Sigmoid colon (tissue), 7 donors: ENCODE results near the gene HNRNPC. TPM values are rescaled to one million over a fixed set of nuclear protein-coding genes. Genes with fewer than 3 reads are reported as not detected.
"Not testable (repeated sequence)": the region's sequence is repeated elsewhere in the genome, so short reads cannot be mapped to it uniquely, and the experiment has no call there.

ENCODE experiments used
- DNase-seq: peaks from one replicate; pipeline ENCODE4 v3.0.0-alpha.2; 2019
- H3K27ac ChIP-seq, 4 donors: fragments of 200-600 bp; sonication (generic); one replicate each; pipeline ENCODE4 v1.5.1; 2016 to 2019; ENCODE audit warnings: mild to moderate bottlenecking in 1 of 4
- H3K27me3 ChIP-seq, 3 donors: fragments of 200-600 bp; sonication (generic); one replicate each; pipeline ENCODE4 v1.5.1; 2019; ENCODE audit warnings: mild to moderate bottlenecking in 1 of 3
- H3K36me3 ChIP-seq, 4 donors: fragments of 200-600 bp; sonication (generic); one replicate each; pipeline ENCODE4 v1.5.1; 2016 to 2019
- H3K4me1 ChIP-seq, 4 donors: fragments of 200-600 bp; sonication (generic); one replicate each; pipeline ENCODE4 v1.5.1; 2017 to 2019
- H3K4me3 ChIP-seq, 4 donors: fragments of 200-600 bp; sonication (generic); one replicate each; pipeline ENCODE4 v1.5.1; 2017 to 2019; ENCODE audit warnings: mild to moderate bottlenecking in 2 of 4, moderate library complexity in 1 of 4
- H3K9me3 ChIP-seq, 4 donors: fragments of 200-600 bp in 3 of 4; sonication (generic) in 3 of 4; one replicate each; pipeline versions ENCODE4 v1.5.1 to v1.6.1; 2013 to 2019
- EP300 ChIP-seq, 4 donors: sonication (generic); formaldehyde crosslinking; IDR thresholded peaks; one replicate each; pipeline ENCODE4 v1.6.1; 2017; ENCODE audit warnings: antibody characterized with exemption in 4 of 4
- POLR2A ChIP-seq, 2 donors: fragments of 450-650 bp; IDR thresholded peaks; one replicate each; pipeline ENCODE4 v1.6.1; 2016; ENCODE audit warnings: antibody characterized with exemption in 2 of 2, mild to moderate bottlenecking in 2 of 2, moderate library complexity in 2 of 2
- POLR2AphosphoS5 ChIP-seq, 4 donors: sonication (generic); formaldehyde crosslinking; IDR thresholded peaks; one replicate each; pipeline ENCODE4 v1.6.1; 2017; ENCODE audit warnings: antibody characterized with exemption in 4 of 4
- WGBS, 2 donors: extraction: QIAGEN DNeasy Blood & Tissue Kit; methylation state at CpG; one replicate each; pipeline ENCODE4 v1.1.7; 2013; 5-methylcytosine and 5-hydroxymethylcytosine counted together
- intact Hi-C: fragments of 100-400 bp; cut with DNase I; formaldehyde crosslinking; loops from one replicate; pipeline ENCODE4 v1.15.1; 2023
- polyA plus RNA-seq, 3 donors: library from polyadenylated mRNA; stranded (reverse); fragments of 200-250 nt; gene quantifications; one replicate each; pipeline ENCODE4 v1.2.3, GENCODE V29; 2013
- total RNA-seq, 4 donors: library from RNA; depleted of rRNA; stranded (reverse); fragments of >200 nt; gene quantifications; one replicate each; pipeline ENCODE4 v1.1.0, GENCODE V29; 2016
- TF ChIP-seq, protein P1 (sequence below), 4 experiments: fragments of 450-650 bp in 3 of 4; fragments of 200-600 bp in 1 of 4; IDR thresholded peaks; one replicate each; pipeline ENCODE4 v1.5.1; 2016 to 2019; ENCODE audit warnings: antibody characterized with exemption in 4 of 4, mild to moderate bottlenecking in 3 of 4, moderate library complexity in 2 of 4
- donor health status: healthy with polysubstance abuse.
- donor health status: Bipolar disorder and iron deficiency.
- donor health status: healthy.

HNRNPC gene
- total and polyA plus RNA-seq, 7 donors: 365 to 645 (median 419) TPM

DNA sequence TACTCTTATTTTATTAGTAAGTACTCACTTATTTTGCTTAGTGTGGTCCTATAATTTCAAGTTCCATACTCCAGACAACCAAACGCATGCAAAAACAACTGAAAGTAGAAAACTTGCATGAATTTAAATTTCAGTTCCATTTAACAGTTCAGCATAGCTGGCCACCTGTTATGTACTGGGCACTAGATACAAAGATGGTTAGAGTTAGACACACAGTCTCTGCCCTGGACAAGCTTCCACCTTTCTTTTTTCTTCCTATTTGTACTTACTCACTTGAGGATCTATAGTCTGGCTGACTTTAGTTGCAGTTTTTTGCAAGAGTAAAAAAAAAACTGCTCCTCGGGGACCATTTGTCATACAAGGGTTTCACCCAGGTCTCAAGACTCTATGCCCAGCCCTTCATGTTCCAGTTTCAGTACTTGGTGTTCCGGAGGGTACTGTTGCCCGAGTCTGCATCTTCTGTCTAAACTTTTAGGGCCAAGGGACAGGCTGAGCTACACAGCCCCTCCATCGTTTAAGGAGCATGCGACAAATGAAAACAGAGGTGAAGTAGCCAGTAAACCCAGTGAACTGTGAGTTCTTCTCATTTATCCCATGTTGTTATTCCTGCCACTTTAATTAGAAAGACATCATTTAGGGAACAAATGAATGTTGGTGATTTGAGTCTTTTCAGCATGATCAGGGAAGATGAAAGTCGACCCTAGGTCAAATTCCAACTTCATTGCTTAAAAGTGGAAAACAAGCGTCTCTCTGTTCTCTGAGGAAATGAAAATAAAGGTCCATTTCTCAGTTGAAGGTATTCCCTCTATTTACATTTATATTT is 33.0 kb upstream of the HNRNPC start:
- Histone ChIP-seq H3K27me3 (peaks cover 0 to 35% (median 0%) of the 10 kb centered on the region in 3 donors), H3K27ac (no peak overlapping the region), H3K4me3 (no peak overlapping the region), H3K36me3 (no peaks in the 10 kb centered on the region), H3K4me1 (peaks cover 0 to 6% (median 5%) of the 10 kb centered on the region in 4 donors), H3K9me3 (no peaks in the 10 kb centered on the region)
- DNase-seq: no peak
- WGBS, 2 donors: 67 to 71% methylated on average over 8 of the region's 8 CpGs
- no peak for TF ChIP-seq POLR2AphosphoS5 (IDR thresholded peaks at IDR 0.05)
- TF ChIP-seq, protein P1, sequence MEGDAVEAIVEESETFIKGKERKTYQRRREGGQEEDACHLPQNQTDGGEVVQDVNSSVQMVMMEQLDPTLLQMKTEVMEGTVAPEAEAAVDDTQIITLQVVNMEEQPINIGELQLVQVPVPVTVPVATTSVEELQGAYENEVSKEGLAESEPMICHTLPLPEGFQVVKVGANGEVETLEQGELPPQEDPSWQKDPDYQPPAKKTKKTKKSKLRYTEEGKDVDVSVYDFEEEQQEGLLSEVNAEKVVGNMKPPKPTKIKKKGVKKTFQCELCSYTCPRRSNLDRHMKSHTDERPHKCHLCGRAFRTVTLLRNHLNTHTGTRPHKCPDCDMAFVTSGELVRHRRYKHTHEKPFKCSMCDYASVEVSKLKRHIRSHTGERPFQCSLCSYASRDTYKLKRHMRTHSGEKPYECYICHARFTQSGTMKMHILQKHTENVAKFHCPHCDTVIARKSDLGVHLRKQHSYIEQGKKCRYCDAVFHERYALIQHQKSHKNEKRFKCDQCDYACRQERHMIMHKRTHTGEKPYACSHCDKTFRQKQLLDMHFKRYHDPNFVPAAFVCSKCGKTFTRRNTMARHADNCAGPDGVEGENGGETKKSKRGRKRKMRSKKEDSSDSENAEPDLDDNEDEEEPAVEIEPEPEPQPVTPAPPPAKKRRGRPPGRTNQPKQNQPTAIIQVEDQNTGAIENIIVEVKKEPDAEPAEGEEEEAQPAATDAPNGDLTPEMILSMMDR (IDR thresholded peaks at IDR 0.05): no peak
- no peak for TF ChIP-seq EP300 (IDR thresholded peaks at IDR 0.05)
- no peak for TF ChIP-seq POLR2A (IDR thresholded peaks at IDR 0.05)
- intact Hi-C loops: no loop called here

DNA sequence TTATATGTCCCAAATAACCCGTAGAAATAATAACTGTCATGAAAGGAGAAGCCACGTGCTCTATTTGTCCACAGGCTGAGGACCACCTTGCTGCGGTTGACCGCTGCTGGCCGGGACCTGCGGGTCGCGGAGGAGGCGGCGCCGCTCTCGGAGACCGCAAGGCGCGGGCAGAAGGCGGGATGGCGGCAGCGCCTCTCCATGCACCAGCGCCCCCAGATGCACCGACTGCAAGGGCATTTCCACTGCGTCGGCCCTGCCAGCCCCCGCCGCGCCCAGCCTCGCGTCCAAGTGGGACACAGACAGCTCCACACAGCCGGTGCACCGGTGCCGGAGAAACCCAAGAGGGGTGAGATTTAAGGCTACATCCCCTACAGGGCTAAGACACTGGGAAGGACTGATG is 31.6 kb upstream of the HNRNPC start:
- Histone ChIP-seq H3K27ac (no peak overlapping the region), H3K9me3 (no peaks in the 10 kb centered on the region), H3K4me3 (peak overlapping the region in 3 of 4 donors; percentile 11 to 26 (median 16)), H3K4me1 (peaks cover 0 to 6% (median 5%) of the 10 kb centered on the region in 4 donors), H3K36me3 (no peaks in the 10 kb centered on the region), H3K27me3 (peaks cover 0 to 29% (median 0%) of the 10 kb centered on the region in 3 donors)
- intact Hi-C loops: no loop called here
- 1% methylated on average over 30 of the region's 30 CpGs for WGBS, 2 donors
- no peak for DNase-seq
- TF ChIP-seq, protein P1 (IDR thresholded peaks at IDR 0.05): no peak
- no peak for TF ChIP-seq EP300 (IDR thresholded peaks at IDR 0.05)
- no peak for TF ChIP-seq POLR2AphosphoS5 (IDR thresholded peaks at IDR 0.05)
- TF ChIP-seq POLR2A (IDR thresholded peaks at IDR 0.05): no peak

DNA sequence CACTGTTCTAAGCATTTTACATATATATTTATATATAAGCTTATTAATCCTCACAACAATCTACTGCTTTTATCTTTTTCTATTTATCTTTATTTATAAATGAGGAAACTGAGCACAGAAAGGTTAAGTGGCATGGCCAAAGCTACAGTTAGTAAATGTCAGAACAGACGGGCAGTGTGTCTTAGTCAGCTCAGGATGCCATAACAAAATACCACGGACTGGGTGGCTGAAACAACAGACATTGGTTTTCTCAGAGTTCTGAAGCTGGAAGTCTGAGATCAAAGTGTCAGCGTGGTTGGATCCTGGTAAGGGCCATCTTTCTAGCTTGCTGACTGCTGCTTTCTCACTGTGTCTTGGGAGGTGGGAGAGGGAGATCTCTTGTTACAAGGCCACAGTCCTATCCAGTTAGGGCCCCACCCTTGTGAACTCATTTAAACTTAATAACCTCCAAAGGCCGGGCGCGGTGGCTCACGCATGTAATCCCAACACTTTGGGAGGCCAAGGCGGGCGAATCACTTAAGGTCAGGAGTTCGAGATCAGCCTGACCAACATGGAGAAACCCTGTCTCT is 30.4 kb upstream of the HNRNPC start:
- Histone ChIP-seq H3K4me3 (no peak overlapping the region), H3K36me3 (no peaks in the 10 kb centered on the region), H3K4me1 (peaks cover 0 to 6% (median 5%) of the 10 kb centered on the region in 4 donors), H3K9me3 (no peaks in the 10 kb centered on the region), H3K27ac (no peak overlapping the region), H3K27me3 (peaks cover 0 to 26% (median 0%) of the 10 kb centered on the region in 3 donors)
- no peak for TF ChIP-seq EP300 (IDR thresholded peaks at IDR 0.05)
- TF ChIP-seq, protein P1 (IDR thresholded peaks at IDR 0.05): no peak
- TF ChIP-seq POLR2AphosphoS5 (IDR thresholded peaks at IDR 0.05): no peak
- TF ChIP-seq POLR2A (IDR thresholded peaks at IDR 0.05): no peak
- intact Hi-C loops: no loop called here
- no peak for DNase-seq
- 83 to 87% methylated on average over 10 of the region's 10 CpGs for WGBS, 2 donors

DNA sequence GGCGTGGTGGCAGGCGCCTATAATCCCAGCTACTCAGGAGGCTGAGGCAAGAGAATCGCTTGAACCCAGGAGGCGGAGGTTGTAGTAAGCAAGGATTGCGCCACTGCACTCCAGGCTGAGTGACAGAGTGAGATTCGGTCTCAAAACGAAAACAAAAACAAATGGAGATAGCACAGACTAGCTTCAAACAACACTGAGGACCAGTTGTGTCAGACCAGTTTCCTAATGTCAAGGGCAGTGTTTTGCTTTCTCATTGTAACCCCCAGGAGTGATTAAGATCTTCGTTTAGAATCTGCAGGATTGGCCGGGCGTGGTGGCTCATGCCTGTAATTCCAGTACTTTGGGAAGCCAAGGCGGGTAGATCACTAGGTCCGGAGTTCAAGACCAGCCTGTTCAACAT is 29.1 kb upstream of the HNRNPC start:
- peaks cover 0 to 6% (median 5%) of the 10 kb centered on the region in 4 donors for H3K4me1 ChIP-seq
- peaks cover 0 to 26% (median 0%) of the 10 kb centered on the region in 3 donors for H3K27me3 ChIP-seq
- 83 to 91% methylated on average over 12 of the region's 12 CpGs for WGBS, 2 donors
- TF ChIP-seq, protein P1 (IDR thresholded peaks at IDR 0.05): no peak
- TF ChIP-seq POLR2AphosphoS5 (IDR thresholded peaks at IDR 0.05) (no peak), POLR2A (IDR thresholded peaks at IDR 0.05) (no peak), EP300 (IDR thresholded peaks at IDR 0.05) (no peak)
- H3K4me3 ChIP-seq: no peak overlapping the region
- H3K9me3 ChIP-seq: no peaks in the 10 kb centered on the region
- H3K36me3 ChIP-seq: no peaks in the 10 kb centered on the region
- no peak for DNase-seq
- intact Hi-C loops: no loop called here
- H3K27ac ChIP-seq: no peak overlapping the region

DNA sequence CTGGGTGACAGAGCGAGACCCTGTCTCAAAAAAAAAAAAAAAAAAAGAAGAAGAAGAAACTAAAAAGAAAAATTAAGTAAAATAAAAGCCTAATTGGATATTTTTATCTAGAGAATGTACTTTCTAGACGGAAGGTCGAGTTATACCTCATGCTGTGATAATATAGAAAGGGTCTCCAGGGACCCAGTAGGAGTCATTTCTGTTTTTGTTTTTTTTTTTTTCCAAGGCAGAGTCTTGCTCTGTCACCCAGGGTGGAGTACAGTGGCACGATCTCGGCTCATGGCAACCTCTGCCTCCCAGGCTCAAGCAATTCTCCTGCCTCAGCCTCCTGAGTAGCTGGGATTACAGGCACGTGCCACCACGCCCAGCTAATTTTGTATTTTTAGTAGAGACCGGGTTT is 24.8 kb upstream of the HNRNPC start:
- intact Hi-C loops, H3K27ac ChIP-seq, H3K4me3 ChIP-seq, H3K27me3 ChIP-seq, H3K4me1 ChIP-seq, H3K9me3 ChIP-seq, H3K36me3 ChIP-seq, DNase-seq: not testable (repeated sequence)
- WGBS, 2 donors: 84 to 86% methylated on average over 8 of the region's 8 CpGs
